GM21447 (cell line): Measurements from ENCODE around the gene ALOXE3.
A peak's percentile ranks its signal among the peaks of the same experiment; 100 is the strongest.

Source experiments
- ATAC-seq: cut with Tn5 transposase; IDR thresholded peaks from one replicate; pipeline ENCODE4 v1.9.1; 2021; ENCODE audit not compliant: unreplicated experiment

ALOXE3 gene

DNA sequence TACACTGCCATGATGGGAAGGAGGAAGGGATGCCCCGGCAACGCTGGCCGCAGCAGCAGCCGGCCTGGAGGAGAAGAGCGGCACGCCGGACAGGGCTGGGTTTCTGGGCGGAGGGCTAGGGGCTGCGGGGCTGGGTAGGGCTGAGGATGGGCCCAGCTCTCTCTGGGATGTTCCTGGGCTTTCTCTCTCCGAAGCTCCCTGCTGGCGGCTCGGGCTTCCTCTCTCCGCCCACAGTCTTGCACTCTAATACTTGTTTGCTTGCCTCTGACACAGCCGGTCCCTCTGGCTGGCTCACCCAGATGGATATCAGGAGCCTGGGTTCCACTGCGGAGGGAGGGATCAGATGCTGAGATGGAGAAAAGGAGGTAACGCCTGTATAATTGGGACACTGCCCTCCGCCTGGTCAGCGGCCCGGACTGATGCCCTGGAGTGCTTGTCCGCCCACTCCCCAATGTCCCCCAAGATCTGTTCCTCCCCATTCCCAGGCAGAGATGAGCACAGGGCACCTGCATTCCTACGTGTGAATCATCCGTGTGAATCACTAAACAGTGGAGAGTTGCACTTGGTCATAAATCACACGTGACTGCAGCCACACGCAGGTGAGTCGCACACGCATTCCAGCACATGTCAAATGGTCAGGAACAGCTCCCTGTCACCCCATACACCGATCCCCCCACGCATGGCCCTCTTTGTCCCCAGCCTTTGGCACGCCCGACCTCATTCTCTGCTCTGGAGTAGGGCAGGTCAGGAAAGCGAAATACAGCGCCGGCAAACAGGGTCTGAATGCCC lies at the start of gene ALOXE3:
Gene ALOXE3, minus strand, starts transcription at position 535 of the 789 bp plus-strand sequence. Its CDS starts 524 bp downstream, at position 11.
- ATAC-seq: no peak

DNA sequence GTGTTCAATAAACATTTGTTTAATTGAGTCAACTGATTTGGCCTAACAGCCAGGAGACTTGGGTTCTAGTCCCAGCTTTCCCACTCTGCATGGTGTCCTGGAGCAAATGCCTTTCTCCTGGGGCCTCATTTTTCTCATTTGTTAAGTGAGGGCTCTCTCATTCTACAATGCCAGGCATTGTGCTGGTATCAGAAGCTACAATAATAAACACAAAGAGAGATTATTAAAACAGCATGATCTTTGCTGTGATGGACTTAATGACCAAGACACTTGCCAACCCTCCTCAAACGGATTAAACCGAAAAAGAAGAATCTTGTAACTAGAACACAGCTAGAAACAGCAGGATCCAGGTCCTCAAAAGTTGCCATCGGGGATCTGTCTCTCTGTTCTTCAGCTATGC lies 49.2 kb upstream of the ALOXE3 start:
- no peak for ATAC-seq

DNA sequence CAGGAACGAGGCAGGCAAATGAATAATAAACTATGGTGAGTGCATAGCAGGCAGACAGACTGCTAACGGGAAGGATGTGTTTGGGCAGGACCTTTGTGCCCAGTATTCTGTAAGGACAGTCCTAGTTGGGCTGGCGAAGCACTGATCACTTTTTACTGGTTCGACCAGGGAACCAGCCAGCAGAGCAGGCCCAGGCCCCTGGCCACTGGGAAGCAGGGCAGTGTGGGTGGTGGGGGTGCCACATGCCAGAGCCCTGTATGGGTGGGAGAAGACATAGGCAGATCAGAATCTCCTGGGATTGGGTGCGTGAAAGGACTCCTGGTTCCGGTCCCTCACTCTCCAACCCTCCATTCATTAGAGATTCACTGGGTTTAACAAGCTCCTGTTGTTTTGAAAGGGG lies 48.4 kb upstream of the ALOXE3 start:
- no peak for ATAC-seq

DNA sequence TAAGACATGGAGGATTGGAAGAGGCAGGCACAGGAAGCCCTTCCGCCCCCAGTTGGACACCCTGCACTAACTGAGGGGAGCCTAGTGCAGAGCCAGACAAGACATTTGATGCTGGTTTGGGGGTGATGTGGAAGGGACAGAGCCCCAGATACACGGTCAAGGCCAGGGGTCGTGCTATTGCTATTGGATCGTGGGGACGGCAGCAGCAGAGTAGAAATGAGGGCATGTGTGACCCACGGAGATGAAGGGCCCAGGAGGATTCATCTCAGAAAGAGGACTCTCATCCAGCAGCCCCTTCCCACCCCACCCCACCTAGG lies 46.5 kb upstream of the ALOXE3 start:
- ATAC-seq: no peak

DNA sequence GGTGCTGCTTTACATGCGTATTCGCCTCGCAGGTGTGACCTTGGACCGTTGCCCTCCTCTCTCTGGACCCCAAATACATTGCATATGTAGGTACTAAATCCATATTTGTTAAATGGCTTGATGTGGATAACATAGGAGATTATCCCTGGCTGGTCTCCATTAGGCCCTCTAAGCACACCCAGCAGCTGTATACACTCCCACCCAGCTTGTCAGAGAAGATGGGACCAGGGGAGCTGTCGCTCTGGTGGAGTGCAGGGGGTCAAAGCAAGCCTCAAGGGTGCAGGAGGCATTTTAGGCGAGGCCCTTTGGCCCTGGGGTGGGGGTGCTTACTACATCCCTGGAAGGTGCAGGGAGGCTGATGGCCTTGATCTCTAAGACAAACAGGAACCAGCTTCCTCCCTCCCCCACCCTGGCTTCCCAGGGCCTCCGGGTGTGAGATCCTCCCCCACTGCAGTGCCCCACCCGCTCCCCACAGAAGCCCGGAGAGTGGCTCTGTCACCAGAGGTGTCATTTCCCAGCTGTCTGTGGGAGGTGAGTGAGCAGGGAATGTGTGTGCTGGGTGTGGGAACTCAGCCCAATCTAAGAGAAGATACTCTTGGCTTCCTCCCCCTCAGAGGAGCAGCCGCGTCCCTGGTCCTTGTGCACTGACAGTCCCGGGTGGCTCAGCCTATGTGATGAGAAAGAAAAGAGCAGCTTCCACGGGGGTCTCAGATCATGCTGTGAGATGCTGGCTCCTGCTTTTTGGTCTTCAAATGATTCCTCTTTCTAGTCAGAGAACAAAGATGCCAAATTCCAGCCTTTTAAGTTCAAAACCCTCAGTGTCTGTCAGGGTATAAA lies 45.9 kb upstream of the ALOXE3 start:
- ATAC-seq: no peak

DNA sequence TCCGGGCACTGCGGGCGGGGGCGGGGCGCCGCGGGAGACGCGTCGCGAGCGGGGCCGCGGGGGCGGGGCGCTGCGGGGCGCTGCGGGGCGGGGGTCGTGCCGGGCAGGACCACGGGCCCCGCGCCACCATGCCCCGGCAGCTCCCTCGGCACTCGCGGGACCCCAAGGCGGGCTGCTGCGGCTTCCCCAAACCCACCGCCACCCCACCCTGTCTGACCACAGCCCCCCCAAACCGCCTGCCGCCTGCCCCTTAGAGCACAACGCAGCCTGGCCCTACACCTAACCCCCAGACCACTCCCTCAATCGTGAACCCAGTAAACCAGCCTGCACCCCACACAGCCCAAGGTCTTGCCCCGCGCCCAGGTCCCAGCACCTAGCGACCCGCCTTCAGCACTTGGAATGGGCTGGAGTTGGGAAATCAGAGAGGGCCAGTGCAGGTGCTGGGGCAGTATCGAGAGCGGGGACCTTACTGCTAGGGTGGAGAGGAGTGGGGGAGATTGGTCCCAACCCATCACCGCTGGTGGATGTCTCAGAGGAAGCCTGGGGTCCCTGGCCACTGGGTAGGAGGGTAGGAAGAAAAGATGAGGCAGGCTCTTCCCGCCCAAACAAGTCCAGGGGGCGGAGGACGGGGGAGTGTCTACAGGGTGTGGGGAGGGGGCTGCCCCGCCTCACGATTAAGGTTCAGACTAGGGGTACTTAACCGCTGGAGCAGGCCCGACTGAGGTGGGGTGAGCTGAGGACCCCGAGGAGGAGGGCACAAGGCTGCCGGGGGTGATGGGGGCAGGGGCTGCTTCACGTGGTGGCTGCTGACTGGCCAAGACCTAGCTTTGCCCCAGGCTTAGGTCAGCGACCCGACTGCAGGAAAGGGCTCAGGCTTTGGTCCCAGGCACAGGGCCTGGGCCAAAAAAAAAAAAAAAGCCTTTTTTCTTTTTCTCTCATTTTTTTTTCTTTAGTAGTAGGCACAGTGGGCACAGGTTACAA lies 45.0 kb upstream of the ALOXE3 start:
- ATAC-seq: no peak

DNA sequence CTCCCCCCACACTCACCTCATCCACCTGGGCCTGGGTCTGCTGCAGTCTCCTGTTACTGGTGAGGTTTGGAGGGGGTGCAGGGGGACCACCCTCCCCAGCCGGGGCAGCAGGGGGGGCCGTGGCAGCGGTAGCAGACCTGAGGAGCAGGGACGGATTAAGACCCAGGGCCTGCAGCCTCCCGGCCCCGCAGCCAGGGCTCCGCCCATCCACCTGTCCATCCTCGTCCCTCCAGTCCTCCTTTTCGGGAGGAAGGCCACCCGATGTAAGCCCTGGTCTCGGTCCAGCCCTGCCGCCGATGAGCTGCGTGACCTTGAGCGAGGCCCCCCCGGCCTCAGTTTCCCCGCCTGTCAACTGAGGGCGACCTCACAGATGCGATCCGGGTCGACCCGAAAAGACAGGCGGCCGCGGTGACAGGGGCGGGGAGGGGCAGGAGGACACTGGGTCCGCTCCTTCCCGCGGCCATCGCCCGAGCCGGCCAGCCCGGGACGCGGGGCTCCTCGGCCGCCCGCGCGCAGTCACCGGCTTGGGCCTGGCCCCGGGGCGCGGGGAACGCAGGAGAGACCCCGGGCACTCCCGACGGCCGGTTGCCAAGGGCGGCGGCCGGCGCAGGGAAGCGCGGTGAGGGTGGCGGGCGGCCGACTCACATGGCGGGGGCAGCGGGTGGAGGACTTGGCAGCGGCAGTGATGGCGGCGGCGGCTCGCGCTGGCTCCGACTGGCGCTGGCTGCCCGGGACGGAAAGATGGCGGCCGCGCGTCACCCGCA lies 44.1 kb upstream of the ALOXE3 start, which contains the start of gene VAMP2:
Gene VAMP2, minus strand, starts transcription at position 716 of the 764 bp plus-strand sequence. Its CDS starts 69 bp downstream, at position 647.
- ATAC-seq: no peak

DNA sequence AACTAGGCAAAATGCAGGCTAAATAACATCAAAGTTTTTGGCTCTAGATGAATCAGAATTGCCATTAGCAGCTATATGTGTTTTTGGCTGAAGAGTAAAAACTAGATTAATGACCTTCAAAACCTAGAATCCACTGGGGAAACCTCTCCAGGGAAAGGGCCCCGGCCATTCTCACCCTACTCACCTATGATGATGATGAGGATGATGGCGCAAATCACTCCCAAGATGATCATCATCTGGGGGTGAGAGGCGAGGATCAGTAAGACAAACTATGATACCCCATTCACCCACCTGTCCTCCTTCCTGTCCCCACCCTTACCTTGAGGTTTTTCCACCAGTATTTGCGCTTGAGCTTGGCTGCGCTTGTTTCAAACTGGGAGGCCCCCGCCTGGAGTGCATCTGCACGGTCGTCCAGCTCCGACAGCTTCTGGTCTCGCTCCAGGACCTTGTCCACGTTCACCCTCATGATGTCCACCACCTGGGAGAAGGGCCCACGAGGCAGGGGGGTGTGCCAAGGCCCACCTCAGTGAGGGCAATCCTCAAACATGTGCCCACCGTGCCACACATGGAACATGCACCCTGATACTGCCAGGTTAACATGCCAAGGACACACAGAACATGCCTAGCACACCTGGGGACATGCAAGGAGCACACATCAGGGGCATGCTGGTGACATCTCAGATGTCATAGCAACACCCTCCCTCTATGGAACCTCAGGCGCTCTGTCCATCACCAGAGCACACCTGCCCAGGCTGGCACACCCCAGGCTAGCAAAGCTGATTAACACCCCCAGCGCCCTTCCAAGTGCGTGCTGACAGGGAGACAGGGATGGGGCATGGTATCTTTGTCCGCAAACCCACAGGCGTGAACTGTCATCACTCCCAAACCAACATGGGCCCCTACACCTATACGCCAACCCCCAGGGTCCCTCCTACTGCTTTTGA lies 43.2 kb upstream of the ALOXE3 start:
- ATAC-seq: no peak

DNA sequence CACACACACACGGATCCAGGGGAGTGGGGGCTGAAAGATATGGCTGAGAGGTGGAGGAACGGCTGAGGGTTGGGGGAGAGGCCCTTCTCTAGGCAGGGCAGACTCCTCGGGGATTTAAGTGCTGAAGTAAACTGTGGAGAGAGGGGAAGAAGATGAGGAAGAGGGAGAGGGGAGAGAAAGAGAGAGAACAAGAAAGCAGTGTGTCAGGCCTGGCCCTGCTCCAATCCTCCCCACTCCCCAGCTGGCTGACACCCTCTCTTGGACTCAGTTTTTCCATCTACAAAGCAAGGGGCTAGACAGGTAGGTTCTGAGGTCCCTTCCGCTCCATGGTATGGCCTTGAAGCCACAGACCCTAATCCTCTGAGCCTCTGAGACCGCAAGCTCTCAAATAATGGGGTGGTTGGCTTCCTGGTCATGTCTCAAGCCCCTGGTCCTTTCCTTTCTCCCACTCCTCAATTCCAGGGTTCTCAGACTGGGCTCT lies 42.5 kb upstream of the ALOXE3 start:
- ATAC-seq: no peak

DNA sequence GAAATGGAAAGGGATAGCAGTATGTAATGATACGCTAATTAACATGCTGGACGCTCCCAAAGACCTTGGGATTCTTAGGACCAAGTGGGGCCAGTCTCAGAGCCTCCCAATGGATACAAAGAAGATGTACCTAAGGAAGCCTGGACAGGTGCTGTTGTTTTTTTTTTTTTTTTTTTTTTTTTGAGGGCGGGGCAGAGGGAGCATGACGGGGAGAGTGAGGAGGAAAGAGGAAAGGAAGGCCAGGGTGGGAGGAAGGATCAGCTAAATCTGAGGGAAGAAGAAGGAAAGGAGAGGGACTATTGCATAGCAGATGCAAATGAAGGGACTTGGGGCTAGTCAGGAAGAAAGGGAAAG lies 41.9 kb upstream of the ALOXE3 start:
- ATAC-seq: no peak

DNA sequence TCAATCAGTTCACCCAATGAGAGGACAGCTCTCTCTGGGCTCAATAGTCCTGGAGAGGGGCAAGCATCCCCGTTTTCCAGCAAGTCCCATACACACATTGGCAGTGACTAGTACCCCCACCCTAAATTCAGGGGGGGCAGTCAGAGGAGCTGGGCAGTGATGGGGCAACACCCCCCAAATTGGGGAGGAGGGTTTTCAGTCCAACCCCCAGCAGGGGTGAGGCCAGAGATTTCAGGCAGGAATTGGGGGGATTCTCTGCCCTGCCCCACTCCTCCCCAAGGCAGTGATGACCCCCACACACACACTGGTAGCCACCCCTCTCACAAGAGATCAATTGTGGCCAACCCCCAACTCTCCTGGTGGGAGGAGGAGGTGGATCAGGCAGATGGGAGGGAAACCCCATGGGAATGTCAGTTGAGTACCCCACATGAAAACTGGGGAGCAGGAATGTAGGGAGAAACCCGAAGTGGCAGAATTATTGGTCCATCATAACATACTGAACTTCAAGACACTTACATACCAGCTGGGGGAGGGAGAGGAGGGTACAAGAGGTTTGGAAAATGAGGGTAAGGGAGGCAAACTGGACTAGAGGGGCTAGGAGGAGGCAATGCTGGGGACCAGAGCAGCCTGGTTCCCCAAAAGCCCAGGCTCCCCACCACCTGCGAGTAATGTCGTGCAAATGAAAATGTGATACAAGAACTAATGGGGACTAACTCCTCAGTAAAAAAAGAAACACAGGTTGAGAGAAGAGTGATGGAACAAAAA lies 41.3 kb upstream of the ALOXE3 start:
- ATAC-seq: no peak

DNA sequence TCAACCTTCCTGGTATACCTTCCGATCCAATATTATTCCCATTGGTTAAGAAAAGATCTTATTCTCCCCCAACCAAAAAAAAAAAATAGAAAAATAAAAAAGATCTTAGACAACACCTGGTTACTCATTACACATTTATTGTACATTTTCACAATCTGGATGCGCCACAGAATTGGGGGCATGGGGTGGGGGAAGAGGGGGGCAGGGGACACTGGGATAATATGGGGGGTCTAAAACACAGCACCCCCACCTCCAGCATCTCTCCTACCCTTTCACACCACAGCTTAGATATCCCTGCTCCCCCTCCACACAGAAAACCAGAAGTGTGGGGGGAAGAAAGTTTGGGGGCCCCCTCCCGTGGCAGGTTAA lies 40.7 kb upstream of the ALOXE3 start:
- no peak for ATAC-seq

DNA sequence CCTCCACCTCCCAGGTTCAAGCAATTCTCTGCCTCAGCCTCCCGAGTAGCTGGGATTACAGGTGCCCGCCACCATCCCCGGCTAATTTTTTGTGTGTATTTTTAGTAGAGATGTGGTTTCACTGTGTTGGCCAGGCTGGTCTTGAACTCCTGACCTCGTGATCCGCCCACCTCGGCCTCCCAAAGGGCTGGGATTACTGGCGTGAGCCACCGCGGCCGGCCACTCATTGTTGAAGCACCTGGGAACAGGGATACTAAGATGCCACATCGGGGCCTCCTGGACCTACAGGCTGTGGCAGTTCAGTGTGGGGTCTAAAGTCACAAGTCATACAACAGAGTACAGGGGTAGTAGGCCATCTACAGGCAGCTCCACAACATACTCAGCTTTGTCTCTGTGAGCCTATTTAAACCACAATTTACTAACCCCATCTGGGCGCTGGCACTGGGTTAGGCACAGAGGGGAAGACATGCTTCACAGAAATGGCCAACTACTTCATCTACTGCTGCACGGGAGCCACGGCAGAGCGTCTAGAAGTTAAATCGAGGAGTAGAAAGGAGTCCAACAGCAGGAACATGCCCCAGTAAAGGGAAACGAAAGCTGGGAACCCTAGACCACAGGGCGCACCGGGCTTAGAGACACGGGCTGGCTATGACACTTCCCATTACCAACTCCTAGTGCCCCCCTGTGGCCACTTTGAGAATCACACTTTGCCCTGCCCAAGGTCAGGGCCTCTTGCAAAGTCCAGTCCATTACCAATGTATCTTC lies 40.1 kb upstream of the ALOXE3 start:
- no peak for ATAC-seq

DNA sequence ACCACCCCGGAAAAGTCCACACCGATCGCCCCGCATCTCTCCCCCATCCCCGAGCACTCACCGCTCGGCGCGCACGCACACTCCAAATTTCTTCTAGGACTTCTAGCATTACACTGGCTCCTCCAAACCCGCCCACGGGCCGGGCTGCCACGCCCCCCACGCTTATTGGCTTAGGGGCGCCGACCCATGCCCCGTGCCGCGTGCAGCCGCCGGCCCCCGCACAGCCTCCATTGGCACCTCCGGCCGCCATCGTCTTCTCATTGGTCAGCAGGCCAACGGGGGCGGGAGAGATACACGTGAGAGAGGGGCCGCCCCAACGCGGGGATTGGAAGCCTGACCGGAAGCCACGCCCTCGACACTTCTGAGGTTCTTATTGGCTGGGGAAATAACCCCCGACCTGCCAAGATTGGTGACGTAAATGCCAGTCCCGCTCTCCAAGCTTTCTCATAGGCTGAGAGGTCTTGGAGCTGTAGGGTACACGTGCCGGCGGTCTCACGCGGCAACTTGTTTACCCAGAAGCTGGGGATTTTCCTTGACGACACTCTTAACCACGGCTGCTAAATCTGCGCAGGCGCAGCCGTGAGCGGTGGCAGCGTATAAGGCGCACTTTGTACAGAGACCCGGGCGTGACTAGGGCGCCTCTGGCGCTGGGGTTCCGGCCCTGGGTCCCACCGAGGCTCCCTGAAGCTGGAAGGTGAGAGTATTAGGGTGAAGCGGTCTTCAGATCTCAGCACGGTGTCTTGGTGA lies 38.1 kb upstream of the ALOXE3 start:
- peak; percentile 66 for ATAC-seq

DNA sequence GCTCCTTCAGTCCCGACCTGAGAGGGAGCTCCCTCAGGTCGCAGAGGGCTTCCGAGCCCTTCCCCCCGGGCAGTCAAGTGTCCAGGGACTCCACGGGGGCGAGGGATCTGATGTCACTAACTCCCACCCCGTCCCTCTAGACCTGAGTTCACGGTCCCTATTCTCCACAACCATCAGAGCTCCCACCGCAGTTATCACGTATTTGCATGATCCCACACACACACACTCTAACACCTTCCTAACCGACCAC lies 37.6 kb upstream of the ALOXE3 start:
- ATAC-seq: no peak

DNA sequence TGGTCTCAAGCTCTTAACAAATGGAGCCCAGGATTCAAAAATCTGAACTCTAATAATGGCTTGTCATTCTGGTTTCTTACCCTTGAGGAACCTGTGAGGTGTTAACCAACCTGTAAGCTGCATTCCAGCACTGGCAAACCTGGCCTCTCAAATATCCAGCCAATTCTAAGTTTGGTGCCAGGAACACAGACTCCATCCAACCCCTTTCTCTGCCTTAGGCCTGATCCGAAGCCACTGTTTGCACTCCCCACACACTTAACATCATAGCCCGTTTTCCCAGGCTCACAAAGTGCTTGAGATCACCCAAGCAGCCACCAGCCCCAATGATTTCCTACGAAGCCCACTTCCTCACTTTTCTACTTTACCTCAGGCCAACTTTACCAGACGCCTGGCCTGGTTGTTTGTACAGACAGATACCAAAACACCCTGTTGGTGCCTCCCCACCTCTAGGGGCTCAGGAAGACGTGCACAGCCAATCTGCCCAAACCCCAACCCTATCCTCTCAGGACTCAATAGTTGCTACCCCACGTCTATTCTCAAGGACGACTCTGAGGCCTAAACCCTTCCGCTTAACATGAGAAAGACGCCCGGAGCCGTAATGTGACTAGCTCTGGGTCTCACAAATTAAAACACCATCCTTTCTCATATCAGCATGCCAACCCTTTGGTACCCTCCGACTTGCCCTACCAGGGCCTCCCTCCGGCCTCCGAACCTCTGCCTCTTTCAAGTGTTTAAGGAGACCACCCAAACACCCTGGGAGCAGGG lies 37.1 kb upstream of the ALOXE3 start:
- ATAC-seq: no peak
